HPDE6-E6E7 (cell line): Measurements from ENCODE around the gene MYBPH.

Source experiments
- DNase-seq: peaks from one replicate; pipeline ENCODE4 v3.0.0; 2011; ENCODE audit warnings: missing footprints; ENCODE audit errors: extremely low spot score

MYBPH gene

DNA sequence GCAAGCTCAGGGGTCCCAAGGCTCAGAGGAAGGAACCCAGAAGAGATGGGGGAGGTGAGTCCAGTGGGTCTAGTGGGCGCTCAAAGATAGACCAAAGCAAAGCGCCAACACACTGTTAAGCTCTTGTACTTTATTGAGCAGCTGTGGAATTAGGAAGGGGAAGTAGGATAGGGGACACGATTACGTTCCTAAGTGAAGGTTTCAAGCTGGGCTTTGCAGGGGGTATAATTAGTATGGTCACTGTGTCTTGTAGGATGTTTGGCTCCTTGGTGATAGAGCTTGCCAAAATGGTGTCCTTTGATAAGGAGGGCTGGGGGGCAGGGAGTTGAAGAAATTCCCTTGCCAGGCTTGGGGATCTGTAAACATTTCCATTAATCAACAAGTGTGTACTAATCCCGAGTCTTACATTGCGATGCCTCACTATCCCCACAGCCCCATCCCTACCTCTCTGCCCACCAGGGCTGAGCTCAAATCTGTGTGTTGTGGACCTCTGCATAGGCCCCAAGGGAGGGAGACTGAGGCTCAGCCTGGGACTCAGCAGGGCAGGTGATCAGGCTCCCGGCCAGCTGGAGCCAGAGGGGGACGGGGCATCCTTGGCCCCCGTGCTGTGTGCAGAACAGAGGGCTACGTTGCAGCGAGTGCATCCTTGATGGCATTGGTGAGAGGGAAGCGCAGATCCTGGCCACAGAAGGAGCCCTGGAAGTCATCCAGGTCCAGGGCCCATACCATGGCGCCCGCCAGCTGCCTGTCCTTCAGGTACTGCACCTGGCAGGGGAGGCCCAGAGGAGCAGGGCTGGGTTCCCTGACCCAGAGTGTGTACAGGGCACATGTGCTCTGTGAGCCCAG, 3.4 kb upstream of the MYBPH start:
- DNase-seq, result no peak

DNA sequence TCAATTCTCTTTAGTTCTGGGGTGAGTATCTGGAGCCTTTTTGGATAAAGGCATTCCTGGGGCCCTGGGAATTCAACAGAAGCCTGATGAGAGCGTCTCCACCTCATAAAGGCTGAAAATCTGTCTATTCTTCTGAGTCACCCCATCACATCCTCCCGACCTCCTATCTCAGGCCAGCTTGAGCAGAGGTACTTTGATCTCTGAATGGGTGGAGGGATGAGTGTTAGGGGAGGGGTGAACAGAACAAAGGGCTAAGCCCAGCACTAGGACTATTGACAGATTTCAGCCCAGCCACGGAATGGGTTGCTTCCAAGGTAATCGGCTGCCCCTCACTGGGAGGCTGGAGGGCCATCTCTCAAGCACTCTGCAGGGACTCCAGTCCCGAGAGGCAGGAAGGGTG, 2.5 kb upstream of the MYBPH start:
- no peak for DNase-seq

DNA sequence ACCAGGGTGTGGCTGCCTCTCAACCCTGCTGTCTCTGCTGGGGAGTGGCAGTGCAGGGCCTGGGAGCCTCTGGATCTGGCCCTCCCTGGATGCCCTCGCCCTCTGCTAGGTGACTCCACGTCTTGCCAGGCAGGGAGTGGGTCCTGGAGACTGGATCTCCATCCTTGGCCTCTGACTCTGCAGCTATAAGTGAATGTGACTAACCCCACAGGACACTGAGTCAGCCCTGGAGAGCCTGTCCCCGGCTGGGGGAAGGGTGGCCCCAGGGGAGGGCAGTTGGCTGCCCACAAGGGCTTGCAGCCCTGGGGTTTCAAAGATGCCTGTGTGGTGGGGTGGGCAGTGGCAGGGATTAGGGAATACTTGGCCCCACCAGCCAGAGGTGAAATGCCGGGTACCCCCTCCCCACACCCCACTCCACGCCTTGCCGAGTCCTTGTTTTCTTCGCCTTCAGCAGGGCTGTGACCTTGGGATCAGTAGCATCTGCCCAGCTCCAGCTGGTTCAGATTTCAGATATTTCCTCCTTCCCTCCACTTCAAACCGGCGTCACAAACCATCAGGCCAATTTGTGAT, 1.9 kb upstream of the MYBPH start:
- DNase-seq, result peak; percentile 17

DNA sequence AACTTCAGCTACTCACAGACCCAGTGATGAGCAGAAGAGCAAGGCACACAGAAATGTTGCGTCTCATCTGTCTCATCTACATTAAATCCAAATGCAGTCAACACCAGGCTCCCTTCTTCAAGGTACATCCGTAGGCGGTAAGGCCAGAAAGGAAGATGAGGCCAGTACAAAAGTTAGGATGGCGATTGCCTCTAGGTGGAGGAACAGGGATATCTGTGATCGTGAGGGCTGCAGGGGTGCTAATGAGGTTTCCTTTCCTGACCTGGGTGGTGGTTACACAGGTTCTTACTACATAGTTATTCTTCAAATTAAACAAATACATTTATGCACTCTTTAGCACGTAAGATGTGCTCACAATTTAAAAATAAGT, 1.4 kb upstream of the MYBPH start:
- no peak for DNase-seq

DNA sequence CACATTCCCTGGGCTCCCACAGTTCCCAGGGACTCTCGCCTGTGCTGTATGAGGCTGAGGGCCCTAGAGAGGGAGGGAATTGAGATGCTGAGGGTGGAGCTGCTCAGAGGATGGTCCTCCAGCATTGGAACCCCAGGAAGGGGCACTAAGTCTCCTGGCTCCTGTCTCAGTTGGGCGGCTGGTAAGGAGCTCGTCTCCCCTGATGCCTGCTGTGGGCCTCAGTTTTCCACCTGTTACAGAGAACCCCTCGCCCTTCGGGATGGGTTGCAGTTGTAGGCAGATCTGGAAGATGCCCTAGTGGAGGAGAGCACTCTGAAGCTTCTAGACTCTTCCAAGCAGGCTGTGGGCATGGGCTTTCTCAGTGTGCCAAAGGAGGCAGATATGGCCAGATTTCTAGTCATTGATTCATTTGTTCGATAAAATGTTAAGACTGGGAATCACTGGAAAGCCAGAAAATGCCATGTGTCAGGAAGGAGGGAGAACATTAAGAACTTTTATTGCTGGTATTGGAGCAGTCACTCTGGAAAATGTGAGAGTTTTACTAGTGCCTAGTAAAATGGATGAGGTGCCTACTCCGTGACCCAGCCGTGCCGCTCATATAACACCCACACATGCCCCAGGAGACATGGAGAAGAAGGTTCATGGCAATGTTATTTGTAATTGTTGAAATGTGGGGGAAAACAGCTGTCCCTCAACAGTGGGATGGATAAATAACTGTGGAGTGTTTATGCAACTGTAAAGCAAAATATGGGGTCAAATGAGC, 828 bp upstream of the MYBPH start:
- no peak for DNase-seq

DNA sequence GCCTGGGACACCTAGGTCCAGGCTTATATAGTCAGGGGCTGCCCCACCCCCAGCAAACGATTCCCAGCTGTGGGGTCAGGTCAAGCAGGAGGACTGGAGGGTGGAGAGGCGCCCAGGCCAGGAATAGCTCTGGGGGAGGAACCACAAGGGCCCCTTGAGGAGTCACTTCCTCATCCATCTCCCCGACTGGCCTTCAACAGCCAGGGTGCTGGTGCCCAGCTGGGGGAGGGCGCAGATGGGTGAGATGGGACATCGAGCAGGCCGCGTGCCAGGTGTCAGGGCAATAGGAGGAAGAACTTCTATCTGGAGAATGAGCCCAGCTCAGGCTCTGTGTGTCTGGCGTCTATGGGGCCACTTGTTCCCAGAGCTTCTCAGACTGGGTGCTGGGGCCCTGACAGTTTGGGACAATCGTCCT, 208 bp upstream of the MYBPH start:
- DNase-seq, result no peak

DNA sequence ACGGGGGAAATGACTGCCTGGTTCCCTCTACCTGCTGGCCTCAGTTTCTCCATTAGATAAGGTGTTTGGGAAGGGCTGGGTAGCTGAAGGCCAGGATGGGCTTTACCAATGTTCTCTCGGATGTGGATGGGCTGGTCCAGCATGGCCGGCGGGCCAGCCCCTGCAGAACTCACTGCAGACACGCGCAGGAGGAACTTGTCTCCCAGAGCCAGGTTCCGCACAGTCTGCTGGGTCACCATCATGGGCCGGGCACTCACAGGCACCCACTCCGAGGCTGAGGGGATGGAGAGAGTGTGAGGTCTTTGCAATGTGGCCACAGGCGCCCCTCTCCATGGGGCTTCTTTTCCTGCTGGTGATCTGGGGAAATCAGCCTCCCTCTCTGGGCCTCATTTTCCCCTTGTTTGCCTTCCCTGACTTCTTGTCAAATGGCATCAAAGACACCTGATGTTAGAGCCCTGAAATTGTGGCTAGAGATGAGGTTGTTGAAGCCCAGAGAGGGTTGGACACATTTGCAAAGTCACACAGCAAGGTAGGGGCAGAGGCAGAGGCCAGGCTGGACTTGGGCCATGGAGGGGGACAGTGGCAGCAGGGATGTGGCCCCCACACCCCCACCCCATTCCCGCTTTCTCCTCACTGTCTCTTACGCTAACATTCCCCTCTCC, 1.2 kb downstream of the MYBPH start:
- no peak for DNase-seq

DNA sequence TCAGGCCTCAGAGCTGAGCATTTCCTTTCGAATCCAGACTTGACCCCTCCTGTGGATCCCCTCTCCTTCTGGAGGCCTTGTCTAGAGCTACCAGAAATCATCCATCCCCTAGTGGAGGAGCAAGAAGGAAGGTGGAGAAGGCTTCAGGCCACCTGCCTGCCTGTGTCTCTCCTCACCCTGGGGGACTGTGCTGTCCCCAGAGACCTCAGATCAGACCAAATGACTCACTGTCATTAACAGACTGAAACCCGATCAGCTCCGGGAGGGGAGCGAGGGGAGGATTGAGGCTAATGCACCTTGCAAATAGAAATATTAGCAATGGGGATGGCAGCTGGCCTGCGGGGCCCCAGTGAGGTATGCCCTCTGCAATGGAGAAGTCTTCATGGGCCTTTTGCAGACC, 2.1 kb downstream of the MYBPH start:
- DNase-seq, result no peak

DNA sequence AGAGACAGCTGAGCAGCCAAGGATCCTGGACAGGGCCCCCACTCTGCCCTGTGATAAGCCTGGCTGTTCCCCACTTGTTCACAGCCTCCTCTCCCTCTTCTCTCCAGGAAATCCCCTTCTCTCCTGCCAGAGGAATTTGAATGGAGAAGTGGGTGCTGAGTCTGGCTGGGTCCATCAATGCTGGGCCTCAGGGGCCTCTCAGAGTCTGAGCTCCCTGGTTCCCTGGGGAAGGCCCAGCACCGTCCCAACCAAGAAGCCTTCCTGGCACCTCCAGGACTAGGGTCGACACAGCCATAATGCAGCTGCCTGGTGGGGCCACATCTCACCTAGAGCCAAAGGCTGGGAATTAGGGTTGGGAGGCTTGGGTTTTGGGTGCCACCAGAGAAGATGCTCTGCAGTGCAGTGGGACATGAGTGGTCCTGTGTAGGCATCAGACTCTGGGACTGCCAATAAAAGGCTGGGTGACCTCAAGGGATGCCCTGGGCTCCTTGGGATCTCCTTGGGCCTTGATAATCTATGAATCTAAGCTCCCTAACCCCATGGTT, 2.5 kb downstream of the MYBPH start:
- no peak for DNase-seq

DNA sequence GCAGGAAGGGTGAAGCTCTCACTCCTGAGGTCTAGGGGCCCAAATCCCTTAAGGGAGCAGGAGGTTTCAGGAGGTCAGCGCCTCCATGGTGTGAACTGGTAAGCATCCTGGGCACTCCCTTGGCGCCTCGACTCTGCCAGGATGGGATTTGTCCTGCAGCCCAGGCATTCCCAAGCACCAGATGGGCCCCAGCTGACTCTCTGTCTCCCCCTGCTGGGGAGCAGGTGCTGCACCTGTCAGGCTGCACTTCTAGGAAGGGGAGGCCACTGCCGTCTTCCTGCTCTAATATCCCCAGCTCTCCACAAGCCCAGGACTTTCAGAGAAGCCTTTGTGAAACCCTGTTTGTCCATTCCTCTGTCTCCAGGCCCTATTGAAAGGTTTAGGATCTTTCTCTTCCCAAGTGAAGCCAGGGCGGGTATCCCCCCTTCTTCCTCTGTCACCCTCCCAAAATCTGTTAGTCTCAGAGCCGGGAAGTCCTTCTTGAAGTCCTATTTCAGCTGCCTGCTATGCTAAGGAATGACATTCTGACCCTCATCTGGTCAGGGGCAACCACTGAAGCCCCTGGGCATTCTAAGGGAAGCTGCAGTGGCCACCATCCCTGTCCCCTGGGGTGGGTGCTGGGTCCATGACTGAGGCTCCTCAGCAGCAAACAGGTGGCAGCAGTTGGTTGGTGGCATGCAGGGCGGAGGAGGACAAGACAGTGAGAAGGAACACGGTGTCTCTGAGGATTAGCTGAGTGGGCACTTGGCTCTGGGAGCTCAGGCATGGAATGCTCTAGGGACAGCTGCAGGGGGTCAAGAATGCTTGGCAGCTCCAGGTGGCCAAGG, 3.2 kb downstream of the MYBPH start:
- peak; percentile 63 for DNase-seq

DNA sequence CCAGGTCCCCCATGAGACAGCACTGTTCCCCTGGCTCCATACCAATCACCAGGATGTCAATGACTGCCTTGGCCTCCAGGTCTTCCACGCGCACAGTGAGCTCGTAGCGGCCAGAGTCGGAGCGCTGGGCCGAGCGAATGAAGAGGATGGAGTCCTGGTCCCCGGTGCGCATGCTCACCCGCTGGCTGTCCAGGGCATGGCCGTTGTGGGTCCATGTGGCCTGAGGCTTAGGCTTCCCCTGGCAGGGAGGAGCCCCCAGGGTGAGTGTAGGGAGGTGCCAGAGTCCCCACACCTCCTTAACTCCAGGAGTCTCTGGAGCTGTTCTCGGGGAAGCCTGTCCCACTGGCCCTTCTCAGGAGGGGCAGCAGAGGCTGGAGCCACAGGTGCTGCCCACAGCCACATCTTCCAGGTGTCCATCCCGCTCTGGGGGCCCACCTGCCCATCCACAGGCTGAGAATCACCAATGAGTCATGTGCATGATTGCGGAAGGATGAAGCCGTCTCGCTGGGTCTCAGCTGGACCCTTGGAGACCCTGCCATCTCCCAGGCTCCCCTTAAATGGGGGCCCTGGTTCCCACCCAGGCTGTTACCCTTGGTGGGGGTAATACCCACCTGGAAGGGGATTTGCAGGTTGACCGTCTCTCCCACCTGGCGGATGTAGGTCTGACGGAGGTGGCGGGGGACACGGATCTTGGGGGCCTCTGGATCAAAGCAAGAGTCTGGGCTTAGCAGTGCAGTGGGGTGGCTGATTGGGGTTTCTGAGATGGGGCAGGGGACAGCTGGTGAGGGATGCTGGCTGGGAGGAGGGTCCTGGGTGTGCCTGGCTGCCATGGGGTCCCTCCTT, 4.1 kb downstream of the MYBPH start:
- DNase-seq, result no peak

DNA sequence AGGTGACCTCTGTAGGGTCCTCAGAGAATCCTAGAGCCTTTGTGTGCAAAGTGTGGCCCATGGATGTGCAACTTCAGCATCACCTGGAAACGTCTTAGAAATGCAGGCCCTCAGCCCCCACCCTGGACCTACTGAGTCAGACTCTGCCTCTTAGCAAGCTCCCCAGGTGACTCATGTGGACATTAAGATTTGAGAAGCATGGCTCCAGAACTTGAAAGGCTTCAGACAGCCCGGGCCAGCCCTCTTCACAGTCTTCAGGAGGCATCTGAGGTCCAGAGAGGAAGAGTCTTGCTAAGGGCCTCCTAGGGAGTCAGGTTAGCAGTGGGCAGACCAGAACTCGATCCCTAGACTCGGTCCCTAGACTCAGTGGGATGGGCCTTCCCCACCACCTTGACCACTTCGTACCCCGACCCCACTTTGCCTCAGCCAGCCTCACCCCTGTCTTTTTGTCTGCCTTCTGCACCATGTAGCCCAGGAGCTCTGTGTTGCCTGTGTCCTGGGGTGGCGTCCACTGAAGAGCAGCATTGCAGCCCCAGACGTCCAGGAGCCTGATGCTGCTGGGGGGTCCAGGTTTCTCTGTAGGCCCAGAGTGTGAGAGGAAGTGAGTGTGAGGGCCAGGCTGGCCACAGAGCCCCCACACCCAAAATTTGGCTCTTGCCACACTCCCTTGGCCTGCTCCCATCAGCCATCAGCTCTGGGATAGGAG, 4.8 kb downstream of the MYBPH start:
- no peak for DNase-seq

DNA sequence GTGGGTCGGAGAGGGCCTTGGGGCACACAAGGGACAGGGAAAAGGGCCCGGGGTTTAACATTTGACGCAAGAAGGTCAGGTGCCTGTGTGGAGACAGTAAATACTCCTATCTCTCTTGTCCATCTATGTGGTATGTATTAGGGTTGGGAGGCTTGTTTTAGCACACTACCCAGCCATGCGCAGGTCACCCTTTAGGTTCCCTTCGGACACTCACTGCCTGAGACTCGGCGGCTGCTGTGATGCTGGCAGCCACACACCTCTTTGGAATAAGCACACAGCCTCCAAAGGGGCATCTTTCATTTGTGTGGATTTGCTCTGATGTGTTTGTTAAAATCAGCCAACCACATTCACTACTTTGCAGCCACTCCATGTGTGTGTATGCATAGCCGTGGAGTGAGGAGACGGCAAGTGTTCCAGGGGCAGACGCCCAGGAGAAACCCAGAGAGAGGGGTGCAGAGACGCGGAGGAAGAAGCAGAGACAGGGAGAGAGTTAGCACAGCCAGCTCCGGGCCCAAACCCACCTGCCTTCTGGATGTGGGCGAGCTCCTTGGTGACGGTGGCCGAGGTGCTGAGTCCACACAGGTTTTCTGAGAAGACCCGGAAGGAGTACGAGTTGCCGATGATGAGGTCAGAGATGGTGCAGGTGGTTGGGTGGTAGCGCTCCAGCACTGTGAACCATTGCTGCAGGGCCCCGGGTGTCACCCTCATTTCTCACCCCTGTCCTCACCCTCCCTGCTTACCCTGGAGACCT, 5.7 kb downstream of the MYBPH start:
- DNase-seq, result no peak

DNA sequence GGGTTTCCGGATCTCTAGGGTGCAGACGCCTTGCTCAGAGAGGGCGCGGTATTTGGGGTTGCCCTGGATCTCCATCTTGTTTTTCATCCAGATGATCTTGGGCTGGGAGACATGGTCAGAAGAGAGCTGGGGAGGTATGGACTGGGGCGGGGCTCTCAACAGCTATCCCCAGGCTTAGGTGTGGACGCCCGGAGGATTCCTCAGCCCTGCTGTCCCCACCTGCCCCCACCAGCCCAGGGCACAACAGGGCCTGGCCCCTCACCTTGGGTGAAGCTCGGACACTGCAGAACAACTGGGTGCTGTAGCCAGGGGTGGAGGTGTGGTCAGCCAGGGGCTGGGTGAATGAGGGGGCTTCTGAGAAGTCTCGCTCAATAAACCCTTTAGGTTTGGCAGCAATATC, 6.6 kb downstream of the MYBPH start:
- DNase-seq, result no peak

DNA sequence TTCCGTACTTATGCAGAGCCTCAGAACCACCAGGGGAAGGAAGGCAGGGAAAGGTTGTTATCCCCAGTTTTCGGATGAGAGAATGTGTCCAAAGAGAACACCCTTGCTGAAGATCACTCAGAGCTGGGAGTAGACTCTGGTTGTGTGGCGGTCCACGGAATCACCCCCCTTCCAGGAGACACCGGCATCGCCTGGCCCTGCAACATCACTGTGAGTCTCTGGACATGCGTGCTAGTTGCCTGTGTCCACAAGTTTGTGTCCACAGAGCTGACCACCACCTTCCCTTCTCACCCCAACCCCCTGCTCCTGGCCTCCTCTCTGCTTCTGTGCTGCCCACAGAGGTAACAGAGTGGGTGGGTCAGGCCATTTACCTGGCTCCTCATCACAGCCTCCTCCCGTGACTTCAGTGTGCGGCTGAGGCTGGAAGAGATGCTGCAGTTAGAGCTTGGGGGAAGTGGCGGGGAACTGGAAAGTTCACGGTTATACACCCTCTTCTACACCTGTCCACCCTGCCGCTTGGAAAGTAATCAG, 7.3 kb downstream of the MYBPH start:
- no peak for DNase-seq

DNA sequence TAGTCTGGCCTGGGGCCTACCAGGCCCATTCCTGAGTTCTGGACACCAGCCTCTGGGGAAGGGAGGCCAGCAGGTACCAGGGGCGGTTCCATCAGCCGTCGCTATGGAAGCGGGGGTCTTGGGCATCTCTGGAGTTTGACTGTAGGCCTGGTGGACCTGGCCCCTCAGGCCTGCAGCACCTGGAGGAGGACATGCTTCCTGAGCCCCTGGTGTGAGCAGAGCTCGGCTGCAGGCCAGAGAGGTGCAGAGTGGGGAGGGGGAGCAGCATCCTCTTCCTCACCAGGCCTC, 7.8 kb downstream of the MYBPH start:
- DNase-seq, result no peak

DNA sequence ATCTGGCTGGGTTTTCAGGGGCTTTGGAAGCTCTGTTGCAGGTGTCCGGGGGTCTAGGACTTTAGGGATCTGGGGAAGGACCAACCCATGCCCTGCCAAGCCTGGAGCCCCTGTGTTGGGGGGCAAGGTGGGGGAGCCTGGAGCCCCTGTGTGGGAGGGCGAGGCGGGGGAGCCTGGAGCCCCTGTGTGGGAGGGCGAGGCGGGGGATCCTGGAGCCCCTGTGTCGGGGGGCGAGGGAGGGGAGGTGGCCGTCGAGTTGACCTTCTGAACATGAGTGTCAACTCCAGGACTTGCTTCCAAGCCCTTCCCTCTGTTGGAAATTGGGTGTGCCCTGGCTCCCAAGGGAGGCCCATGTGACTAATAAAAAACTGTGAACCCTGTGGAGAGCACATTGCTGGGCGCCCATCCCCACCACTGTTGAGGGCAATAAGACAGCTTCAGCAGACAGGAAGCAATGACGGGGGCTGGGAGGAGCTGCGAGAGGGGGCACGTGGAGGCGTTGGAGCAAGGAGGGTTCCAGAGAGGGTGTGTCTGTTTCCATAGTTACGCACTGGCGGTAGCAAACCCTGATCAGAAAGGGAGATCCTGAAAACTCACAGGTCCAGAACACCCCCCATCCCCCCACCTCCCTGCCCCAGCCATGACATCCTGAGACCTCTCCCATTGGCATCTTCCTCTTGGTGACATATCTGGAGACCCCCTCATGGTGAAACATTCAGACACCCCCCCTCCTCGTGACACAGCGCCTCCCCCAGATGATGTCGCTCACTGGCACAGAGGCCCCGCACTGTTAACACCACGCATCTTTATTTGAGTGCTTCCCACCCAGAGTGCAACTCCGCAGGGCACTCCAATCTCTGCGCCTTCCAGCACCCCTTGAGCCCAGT, 8.4 kb downstream of the MYBPH start:
- no peak for DNase-seq
